ENCODE results near the gene CRYGC.

Gene CRYGC

GRCh38 chr2:208093128-208093527 lies 36.5 kb downstream of the CRYGC start:
- no peak for DNase-seq

- no peak for DNase-seq
These were observed 37.4 kb downstream of the CRYGC start for GRCh38 chr2:208092093-208092832.

GRCh38 chr2:208090420-208090819 lies 39.2 kb downstream of the CRYGC start:
- DNase-seq: no peak

GRCh38 chr2:208086029-208086428 lies 43.6 kb downstream of the CRYGC start:
- no peak for DNase-seq

GRCh38 chr2:208083807-208084206 lies 45.8 kb downstream of the CRYGC start:
- DNase-seq: no peak
